HG03039 (cell line): ENCODE results near the gene IRF2BPL.

Experiments used
- ATAC-seq: cut with Tn5 transposase; IDR thresholded peaks from one replicate; pipeline ENCODE4 v1.9.1; 2021; ENCODE audit warnings: mild to moderate bottlenecking, moderate library complexity; ENCODE audit not compliant: unreplicated experiment

Gene IRF2BPL

GRCh38 chr14:76993752-76994151 is 34.8 kb downstream of the IRF2BPL start:
- no peak for ATAC-seq

- no peak for ATAC-seq
Measured at GRCh38 chr14:76990084-76990483, 38.4 kb downstream of the IRF2BPL start.

GRCh38 chr14:76987956-76988520 is 40.5 kb downstream of the IRF2BPL start:
- no peak for ATAC-seq

- ATAC-seq: no peak
Measured at GRCh38 chr14:76986231-76986565, 42.3 kb downstream of the IRF2BPL start.

- no peak for ATAC-seq
Measured at GRCh38 chr14:76985540-76986230, 42.8 kb downstream of the IRF2BPL start.

GRCh38 chr14:76984787-76985375 is 43.6 kb downstream of the IRF2BPL start:
- no peak for ATAC-seq

- ATAC-seq: no peak
Measured at GRCh38 chr14:76984297-76984696, 44.2 kb downstream of the IRF2BPL start.

GRCh38 chr14:76981670-76982069 is 46.8 kb downstream of the IRF2BPL start:
- ATAC-seq: no peak

- ATAC-seq: peak; percentile 87
Measured at GRCh38 chr14:76977793-76978720, 50.5 kb downstream of the IRF2BPL start.

GRCh38 chr14:76976240-76977005 is 52.1 kb downstream of the IRF2BPL start:
- no peak for ATAC-seq

GRCh38 chr14:76975812-76976211 is 52.7 kb downstream of the IRF2BPL start:
- no peak for ATAC-seq

GRCh38 chr14:76975051-76975450 is 53.5 kb downstream of the IRF2BPL start:
- ATAC-seq: no peak
